GM12878 (cell line): ENCODE results near the gene FAM81A. TPM values are rescaled to one million over a fixed set of nuclear protein-coding genes. Genes with fewer than 3 reads are reported as not detected.

Experiments
- ATAC-seq: fragments of 200-7000 bp; cut with Tn5 transposase; 3 replicates; pipeline ENCODE4 v1.9.1; 2020; ENCODE audit warnings: mild to moderate bottlenecking, moderate library complexity
- BruUV-seq: library from RNA; stranded (reverse); fragments of 400-500 nt; replicated peaks from 2 replicates; lab custom pipeline; 2021; lab: Mats Ljungman, UMichigan
- CTCF ChIA-PET: fragments of 300-600 bp; sonication (Branson Sonifier 250); formaldehyde crosslinking; extraction: SDS; loops from one replicate; lab custom pipeline; 2021; ENCODE audit warnings: inconsistent platforms; lab: Yijun Ruan, JAX
- POLR2A ChIA-PET: fragments of 350-600 bp; formaldehyde crosslinking; extraction: SDS; loops from one replicate; lab custom pipeline; 2021; ENCODE audit warnings: inconsistent platforms; lab: Charles Lee
- RAD21 ChIA-PET: fragments of 300-600 bp; sonication (Branson Sonifier 250); formaldehyde crosslinking; loops from one replicate; lab custom pipeline; 2023; ENCODE audit warnings: antibody characterized with exemption; ENCODE audit not compliant: unreplicated experiment; lab: Charles Lee
- SMC1A ChIA-PET: fragments of 300-600 bp; sonication (Branson Sonifier 250); formaldehyde crosslinking; loops from one replicate; lab custom pipeline; 2023; ENCODE audit not compliant: unreplicated experiment, uncharacterized antibody; lab: Charles Lee
- DNase-seq: peaks from one replicate; pipeline ENCODE4 v3.0.0-alpha.2; 2011; ENCODE audit warnings: low read depth, low spot score
- FAIRE-seq: peaks from 3 replicates; lab custom pipeline; 2011; peaks lifted over from hg19 to GRCh38; lab: Jason Lieb, UNC
- H2AFZ ChIP-seq: 2 replicates; pipeline ENCODE4 v1.6.0; 2011; ENCODE audit warnings: low read depth, low read length, control low read depth; ENCODE audit not compliant: control insufficient read depth
- H3K27ac ChIP-seq: 2 replicates; pipeline ENCODE4 v1.5.1; 2011; ENCODE audit warnings: control low read depth; ENCODE audit not compliant: control insufficient read depth, insufficient read depth
- H3K27me3 ChIP-seq, 2 experiments: replicated peaks in 1 of 2; 2 replicates each; pipeline versions ENCODE4 v1.6.0 to v1.6.1; 2011; ENCODE audit warnings: low read length in 1 of 2; ENCODE audit not compliant: control insufficient read depth in 2 of 2, insufficient read depth in 2 of 2
- H3K36me3 ChIP-seq, 2 experiments: 2 replicates each; pipeline ENCODE4 v1.5.1; 2011; ENCODE audit warnings: low read length in 1 of 2; ENCODE audit not compliant: control insufficient read depth in 2 of 2, insufficient read depth in 2 of 2
- H3K4me1 ChIP-seq: 2 replicates; pipeline ENCODE4 v1.6.1; 2011; ENCODE audit warnings: mild to moderate bottlenecking, low read length, moderate library complexity, mixed read lengths; ENCODE audit not compliant: control insufficient read depth, insufficient read depth
- H3K4me2 ChIP-seq: 2 replicates; pipeline ENCODE4 v1.6.0; 2011; ENCODE audit warnings: control low read depth; ENCODE audit not compliant: control insufficient read depth, insufficient read depth
- H3K4me3 ChIP-seq: fragments of 200-600 bp; sonication (generic); 2 replicates; pipeline ENCODE4 v1.5.1; 2016
- H3K79me2 ChIP-seq: 2 replicates; pipeline ENCODE4 v1.6.0; 2011; ENCODE audit warnings: low read length; ENCODE audit not compliant: control insufficient read depth, insufficient read depth
- H3K9ac ChIP-seq: 2 replicates; pipeline ENCODE4 v1.8.0; 2011; ENCODE audit warnings: low read length, control low read depth, mixed read lengths; ENCODE audit not compliant: control insufficient read depth, insufficient read depth
- H3K9me3 ChIP-seq: replicated peaks from 3 replicates; pipeline ENCODE4 v1.5.1; 2011; ENCODE audit warnings: mild to moderate bottlenecking, low read length; ENCODE audit not compliant: control insufficient read depth, insufficient read depth
- H4K20me1 ChIP-seq: 2 replicates; pipeline ENCODE4 v1.6.0; 2011; ENCODE audit not compliant: control insufficient read depth, insufficient read depth
- BCL3 ChIP-seq: IDR thresholded peaks from 2 replicates; pipeline ENCODE4 v1.6.1; 2011; ENCODE audit warnings: borderline replicate concordance, low read depth, mild to moderate bottlenecking, moderate library complexity, low read length; ENCODE audit not compliant: insufficient read depth, poor library complexity, severe bottlenecking
- DPF2 ChIP-seq: fragments of 450-650 bp; IDR thresholded peaks from 2 replicates; pipeline ENCODE4 v1.6.1; 2017; ENCODE audit warnings: mild to moderate bottlenecking
- HDGF ChIP-seq: fragments of 450-650 bp; IDR thresholded peaks from 2 replicates; pipeline ENCODE4 v1.6.1; 2016; ENCODE audit warnings: antibody characterized with exemption
- IKZF2 ChIP-seq, 2 experiments: fragments of 450-650 bp; IDR thresholded peaks; 2 replicates each; pipeline ENCODE4 v1.6.1; 2017; ENCODE audit warnings: mild to moderate bottlenecking in 2 of 2, moderate library complexity in 2 of 2
- MAX ChIP-seq: IDR thresholded peaks from 2 replicates; pipeline ENCODE4 v1.6.1; 2012; ENCODE audit warnings: low read depth, low read length, improper control_type of control experiment
- NBN ChIP-seq: fragments of 450-650 bp; IDR thresholded peaks from 2 replicates; pipeline ENCODE4 v1.6.1; 2016
- NFIC ChIP-seq: IDR thresholded peaks from 2 replicates; pipeline ENCODE4 v1.6.1; 2012; ENCODE audit warnings: low read depth, mild to moderate bottlenecking, inconsistent platforms, low read length, moderate library complexity
- NFXL1 ChIP-seq: fragments of 450-650 bp; IDR thresholded peaks from 2 replicates; pipeline ENCODE4 v1.6.1; 2017; ENCODE audit warnings: antibody characterized with exemption, mild to moderate bottlenecking, borderline replicate concordance
- NR2F1 ChIP-seq: fragments of 450-650 bp; conservative IDR thresholded peaks from 2 replicates; pipeline ENCODE4 v1.6.1; 2017; ENCODE audit warnings: mild to moderate bottlenecking
- PAX8 ChIP-seq: fragments of 450-650 bp; IDR thresholded peaks from 2 replicates; pipeline ENCODE4 v1.6.1; 2017; ENCODE audit warnings: mild to moderate bottlenecking, moderate library complexity
- RAD51 ChIP-seq: fragments of 450-650 bp; IDR thresholded peaks from 2 replicates; pipeline ENCODE4 v1.6.1; 2016; ENCODE audit warnings: moderate library complexity, mild to moderate bottlenecking, inconsistent platforms
- RELB ChIP-seq: fragments of 450-650 bp; IDR thresholded peaks from 2 replicates; pipeline ENCODE4 v1.6.1; 2017; ENCODE audit warnings: low read depth, mild to moderate bottlenecking, moderate library complexity
- RUNX3 ChIP-seq: IDR thresholded peaks from 2 replicates; pipeline ENCODE4 v1.6.1; 2012; ENCODE audit warnings: low read length, inconsistent platforms
- SPI1 ChIP-seq: IDR thresholded peaks from 2 replicates; pipeline ENCODE4 v1.6.1; 2011; ENCODE audit warnings: low read depth, mild to moderate bottlenecking, low read length, moderate library complexity, borderline replicate concordance; ENCODE audit not compliant: insufficient read depth
- TAF1 ChIP-seq: IDR thresholded peaks from 2 replicates; pipeline ENCODE4 v1.6.1; 2011; ENCODE audit warnings: mild to moderate bottlenecking, low read depth, low read length, borderline replicate concordance
- USF1 ChIP-seq: IDR thresholded peaks from 2 replicates; pipeline ENCODE4 v1.6.1; 2011; ENCODE audit warnings: borderline replicate concordance, low read depth, mild to moderate bottlenecking, moderate library complexity, mixed read lengths, low read length; ENCODE audit not compliant: insufficient read depth; ENCODE audit errors: extremely low read length
- USF2 ChIP-seq: IDR thresholded peaks from 2 replicates; pipeline ENCODE4 v1.6.1; 2011; ENCODE audit warnings: low read depth, low read length, improper control_type of control experiment, borderline replicate concordance
- WGBS: methylation state at CpG from one replicate; pipeline ENCODE4 v1.1.6; 2016; ENCODE audit warnings: low lambda C conversion rate; ENCODE audit not compliant: insufficient replicate concordance, insufficient coverage; ENCODE audit errors: missing lambda C conversion rate; 5-methylcytosine and 5-hydroxymethylcytosine counted together
- in situ Hi-C: fragments of 300-500 bp; cut with MboI; formaldehyde crosslinking; loops from 9 replicates; pipeline ENCODE4 v1.14.3; 2018; ENCODE audit warnings: mixed read lengths
- intact Hi-C: fragments of 100-400 bp; cut with micrococcal nuclease; formaldehyde crosslinking; loops from one replicate; pipeline ENCODE4 v1.14.2; 2022; ENCODE audit not compliant: unreplicated experiment
- polyA plus RNA-seq, 11 experiments: library from polyadenylated mRNA; depleted of rRNA in 4 of 11; unstranded in 6 of 11; stranded (reverse) in 5 of 11; fragments of >200 nt; fragmentation: Nextera tagmentation in 4 of 11; fragmentation: Illumina TruSeq in 1 of 11; extraction: Ambion mirVana in 4 of 11; extraction: Trizol in 1 of 11; gene quantifications; 1 replicate in 1 of 11; 2 replicates in 10 of 11; pipeline versions ENCODE4 v1.2.1 to v1.2.3, GENCODE V29; 2011 to 2016; ENCODE audit warnings: inconsistent platforms in 2 of 11, missing spikeins in 2 of 11, low read depth in 1 of 11
- total RNA-seq, 4 experiments: library from RNA; depleted of rRNA in 3 of 4; stranded (reverse); fragments of >200 nt in 3 of 4; fragmentation: Illumina TruSeq in 1 of 4; extraction: Trizol in 1 of 4; gene quantifications; 2 replicates each; pipeline versions ENCODE4 v1.2.1 to v1.2.3, GENCODE V29; 2013 to 2021

Gene FAM81A
- total and polyA plus RNA-seq, 10 of the 15 experiments (the other 5 are each of a cell fraction or from before 2014, with no cell fraction given): 0.18 to 34.5 (median 16.2) TPM

- ATAC-seq: peak; percentile 93
- no TSS peak for BruUV-seq
- Histone ChIP-seq H3K9me3 (no peaks in the 10 kb centered on the region), H3K27ac (peak overlapping the region; percentile 73), H4K20me1 (no peaks in the 10 kb centered on the region), H3K9ac (peak overlapping the region; percentile 47), H3K79me2 (no peaks in the 10 kb centered on the region), H3K36me3 (no peaks in the 10 kb centered on the region), H3K4me1 (peaks cover 24% of the 10 kb centered on the region), H3K4me3 (peak overlapping the region; percentile 22; the same call in 1 of the 2 replicates), H3K4me2 (peak overlapping the region; percentile 89), H3K27me3 (no peaks in the 10 kb centered on the region), H2AFZ (peak overlapping the region; percentile 80)
- RAD21 ChIA-PET: interaction anchor here (0.9 kb wide), 1 partner anchor 51 kb away, joined by 3 read pairs; no protein-coding TSS in a partner anchor
- in situ Hi-C loops: no loop called here
- WGBS: under 1% methylated on average over 9 of the region's 9 CpGs
- FAIRE-seq: peak; percentile 95
- intact Hi-C loops: no loop called here
- CTCF ChIA-PET: interaction anchor here (0.8 to 2.8 kb wide), 3 partner anchors 11 to 76 kb away, joined by 5 to 20 read pairs (median 12); no protein-coding TSS in a partner anchor
- SMC1A ChIA-PET: interaction anchor here (0.6 to 1.5 kb wide), 2 partner anchors 15 to 24 kb away, joined by 3 to 5 read pairs; no protein-coding TSS in a partner anchor
- POLR2A ChIA-PET: no interaction called here
- peak; percentile 78 for DNase-seq
- TF ChIP-seq PAX8 (no peak), RUNX3 (peak; percentile 34; the same call in 1 of the 2 replicates), HDGF (no peak), IKZF2 (IDR thresholded peaks at IDR 0.05) (peak; percentile 65 to 66; a peak in 3 of 4 replicates), USF1 (peak; percentile 56), NBN (0 out of 2 replicates have a peak, but pooled peaks have one; percentile 55), RAD51 (peak; percentile 72), NFXL1 (no peak), RELB (peak; percentile 54; the same call in 1 of the 2 replicates), SPI1 (peak; percentile 83), MAX (no peak), BCL3 (no peak), USF2 (peak; percentile 24; the same call in 1 of the 2 replicates), DPF2 (peak; percentile 56), NR2F1 (peak; percentile 88), TAF1 (0 out of 2 replicates have a peak, but pooled peaks have one; percentile 38), NFIC (peak; percentile 32; the same call in 1 of the 2 replicates)
Measured at GRCh38 chr15:59543721-59544547, 105.9 kb downstream of the FAM81A start.
